H9 (cell line): ENCODE results near the gene FAF1. TPM values are rescaled to one million over a fixed set of nuclear protein-coding genes. Genes with fewer than 3 reads are reported as not detected.

ENCODE experiments used
- DNase-seq: peaks from one replicate; pipeline ENCODE4 v3.0.0-alpha.2; 2017
- H2AFZ ChIP-seq: one replicate; pipeline ENCODE4 v1.6.1; 2013; ENCODE audit warnings: mild to moderate bottlenecking, low read length, control low read depth, moderate library complexity
- H2AK5ac ChIP-seq: 2 replicates; pipeline ENCODE4 v1.6.1; 2013; ENCODE audit warnings: low read length, control low read depth, mixed read lengths; ENCODE audit not compliant: insufficient read length
- H2BK120ac ChIP-seq: one replicate; pipeline ENCODE4 v1.6.1; 2013; ENCODE audit warnings: low read depth, mild to moderate bottlenecking, low read length, control low read depth, inconsistent platforms; ENCODE audit not compliant: poor library complexity, severe bottlenecking
- H2BK12ac ChIP-seq: 2 replicates; pipeline ENCODE4 v1.6.1; 2013; ENCODE audit warnings: low read length, control low read depth, mixed read lengths, low read depth; ENCODE audit not compliant: insufficient read length
- H2BK15ac ChIP-seq: 2 replicates; pipeline ENCODE4 v1.6.1; 2013; ENCODE audit warnings: low read depth, low read length, control low read depth
- H2BK20ac ChIP-seq: one replicate; pipeline ENCODE4 v1.6.1; 2013; ENCODE audit warnings: low read depth, mild to moderate bottlenecking, low read length, control low read depth, inconsistent platforms; ENCODE audit not compliant: poor library complexity, severe bottlenecking
- H2BK5ac ChIP-seq: 2 replicates; pipeline ENCODE4 v1.6.1; 2013; ENCODE audit warnings: low read length, control low read depth, mixed read lengths; ENCODE audit not compliant: insufficient read length
- H3K14ac ChIP-seq: 2 replicates; pipeline ENCODE4 v1.6.1; 2013; ENCODE audit warnings: low read length, control low read depth; ENCODE audit not compliant: insufficient read depth
- H3K18ac ChIP-seq: 2 replicates; pipeline ENCODE4 v1.6.1; 2013; ENCODE audit warnings: low read depth, mild to moderate bottlenecking, mixed read lengths, low read length, control low read depth; ENCODE audit not compliant: insufficient read length
- H3K23ac ChIP-seq: 2 replicates; pipeline ENCODE4 v1.6.1; 2013; ENCODE audit warnings: low read length, control low read depth, mixed read lengths, low read depth; ENCODE audit not compliant: insufficient read length
- H3K23me2 ChIP-seq: 2 replicates; pipeline ENCODE4 v1.6.1; 2013; ENCODE audit warnings: low read depth, mild to moderate bottlenecking, mixed read lengths, low read length, control low read depth; ENCODE audit not compliant: insufficient read length, poor library complexity, severe bottlenecking
- H3K27ac ChIP-seq: 2 replicates; pipeline ENCODE4 v1.5.1; 2013; ENCODE audit warnings: low read length, control low read depth, mixed read lengths, low read depth; ENCODE audit not compliant: insufficient read length
- H3K27me3 ChIP-seq: 2 replicates; pipeline ENCODE4 v1.6.1; 2013; ENCODE audit warnings: low read length, control low read depth, inconsistent platforms; ENCODE audit not compliant: insufficient read depth
- H3K4ac ChIP-seq: 2 replicates; pipeline ENCODE4 v1.6.1; 2013; ENCODE audit warnings: low read depth, mild to moderate bottlenecking, control low read depth, inconsistent platforms, low read length, moderate library complexity
- H3K4me1 ChIP-seq: 2 replicates; pipeline ENCODE4 v1.6.1; 2013; ENCODE audit warnings: low read length, control low read depth, inconsistent platforms; ENCODE audit not compliant: insufficient read depth
- H3K4me2 ChIP-seq: 2 replicates; pipeline ENCODE4 v1.6.1; 2013; ENCODE audit warnings: low read length, control low read depth, mixed read lengths; ENCODE audit not compliant: insufficient read length, insufficient read depth
- H3K56ac ChIP-seq: 2 replicates; pipeline ENCODE4 v1.6.1; 2013; ENCODE audit warnings: low read depth, mild to moderate bottlenecking, mixed read lengths, low read length, control low read depth; ENCODE audit not compliant: insufficient read length
- H3K79me1 ChIP-seq: 2 replicates; pipeline ENCODE4 v1.6.1; 2013; ENCODE audit warnings: low read depth, mild to moderate bottlenecking, moderate library complexity, low read length, control low read depth, inconsistent platforms; ENCODE audit not compliant: insufficient read depth, poor library complexity, severe bottlenecking
- H3K79me2 ChIP-seq: 2 replicates; pipeline ENCODE4 v1.6.1; 2013; ENCODE audit warnings: low read length, control low read depth, inconsistent platforms; ENCODE audit not compliant: insufficient read depth
- H3K9ac ChIP-seq: 2 replicates; pipeline ENCODE4 v1.6.1; 2013; ENCODE audit warnings: low read length, control low read depth, mixed read lengths; ENCODE audit not compliant: insufficient read length; ENCODE audit errors: extremely low read depth
- H3K9me3 ChIP-seq: one replicate; pipeline ENCODE4 v1.6.1; 2013; ENCODE audit warnings: low read depth, low read length, inconsistent platforms; ENCODE audit not compliant: control insufficient read depth
- H3T11ph ChIP-seq: one replicate; pipeline ENCODE4 v1.6.1; 2013; ENCODE audit warnings: mild to moderate bottlenecking, low read length, control low read depth, inconsistent platforms
- H4K20me1 ChIP-seq: one replicate; pipeline ENCODE4 v1.6.1; 2013; ENCODE audit not compliant: control insufficient read depth, insufficient read length, insufficient read depth
- H4K5ac ChIP-seq: 2 replicates; pipeline ENCODE4 v1.6.1; 2013; ENCODE audit warnings: low read depth, mild to moderate bottlenecking, mixed read lengths, low read length, control low read depth; ENCODE audit not compliant: insufficient read length
- H4K8ac ChIP-seq: replicated peaks from 2 replicates; pipeline ENCODE4 v1.6.1; 2013; ENCODE audit warnings: low read length, control low read depth, mixed read lengths, low read depth; ENCODE audit not compliant: insufficient read length
- H4K91ac ChIP-seq: 2 replicates; pipeline ENCODE4 v1.6.1; 2013; ENCODE audit warnings: low read depth, mild to moderate bottlenecking, moderate library complexity, mixed read lengths, low read length, control low read depth; ENCODE audit not compliant: insufficient read length
- H3K27ac Mint-ChIP-seq, 3 experiments: 2 replicates in 2 of 3; 3 replicates in 1 of 3; pipeline ENCODE4 v1.8.0; 2020 to 2021; ENCODE audit warnings: mixed read lengths in 3 of 3, mild to moderate bottlenecking in 1 of 3, moderate library complexity in 1 of 3
- H3K27me3 Mint-ChIP-seq: 2 replicates; pipeline ENCODE4 v1.8.0; 2021; ENCODE audit warnings: low read depth, mild to moderate bottlenecking, moderate library complexity, mixed read lengths
- H3K36me3 Mint-ChIP-seq, 3 experiments: 2 replicates in 2 of 3; 3 replicates in 1 of 3; pipeline ENCODE4 v1.8.0; 2020 to 2021; ENCODE audit warnings: low read depth in 3 of 3, mixed read lengths in 3 of 3; ENCODE audit not compliant: insufficient read depth in 1 of 3
- H3K4me1 Mint-ChIP-seq, 2 experiments: 2 replicates each; pipeline ENCODE4 v1.8.0; 2020; ENCODE audit warnings: mixed read lengths in 2 of 2
- H3K4me3 Mint-ChIP-seq, 2 experiments: 2 replicates in 1 of 2; 3 replicates in 1 of 2; pipeline ENCODE4 v1.8.0; 2020 to 2021; ENCODE audit warnings: mild to moderate bottlenecking in 2 of 2, mixed read lengths in 2 of 2, moderate library complexity in 1 of 2
- H3K9me3 Mint-ChIP-seq, 2 experiments: 2 replicates in 1 of 2; 3 replicates in 1 of 2; pipeline ENCODE4 v1.8.0; 2020; ENCODE audit warnings: mild to moderate bottlenecking in 2 of 2, mixed read lengths in 2 of 2, moderate library complexity in 1 of 2
- CTCF ChIP-seq: fragments of 200-600 bp; sonication (generic); conservative IDR thresholded peaks from 3 replicates; pipeline ENCODE4 v1.8.0; 2021; ENCODE audit warnings: antibody characterized with exemption, mild to moderate bottlenecking
- WGBS: extraction: QIAGEN DNeasy Blood & Tissue Kit; methylation state at CpG from one replicate; pipeline ENCODE4 v1.1.7; 2013; ENCODE audit warnings: missing lambda C conversion rate, low lambda C conversion rate, mixed read lengths; ENCODE audit not compliant: insufficient read length; ENCODE audit errors: extremely low coverage; 5-methylcytosine and 5-hydroxymethylcytosine counted together
- total RNA-seq: library from RNA; stranded (reverse); gene quantifications from 2 replicates; pipeline ENCODE4 v1.2.1, GENCODE V29; 2021

FAF1 gene
- total RNA-seq, 1 experiment from 2014 or later, result 60.8 TPM

GRCh38 chr1:50521703-50522102 lies 438.4 kb downstream of the FAF1 start:
- no peak for TF ChIP-seq CTCF
- no CpG with 5 or more reads among the region's 4 CpGs for WGBS
- H2AK5ac ChIP-seq, result no peak overlapping the region

More at GRCh38 chr1:50521703-50522102, 438.4 kb downstream of the FAF1 start:
- H3K27me3 Mint-ChIP-seq, result no peaks in the 10 kb centered on the region; the same call in 1 of the 2 replicates
- Histone ChIP-seq H3K4me1 (no peaks in the 10 kb centered on the region), H3T11ph (no peak overlapping the region), H3K18ac (no peak overlapping the region), H3K4ac (no peak overlapping the region), H2BK120ac (no peak overlapping the region), H4K20me1 (no peaks in the 10 kb centered on the region), H3K14ac (no peak overlapping the region), H3K56ac (no peak overlapping the region), H4K91ac (no peak overlapping the region), H4K8ac (no peak overlapping the region), H3K4me2 (no peak overlapping the region), H3K9ac (no peak overlapping the region), H2BK20ac (no peak overlapping the region), H3K27ac (no peak overlapping the region), H2BK15ac (no peak overlapping the region), H3K9me3 (no peaks in the 10 kb centered on the region), H2AFZ (no peak overlapping the region), H4K5ac (no peak overlapping the region), H3K27me3 (no peaks in the 10 kb centered on the region), H3K23me2 (no peaks in the 10 kb centered on the region), H2BK5ac (no peak overlapping the region), H3K79me2 (no peaks in the 10 kb centered on the region), H2BK12ac (no peak overlapping the region), H3K23ac (no peak overlapping the region), H3K79me1 (no peaks in the 10 kb centered on the region)
- H3K9me3 Mint-ChIP-seq, result peaks cover 0 to 4% of the 10 kb centered on the region in 2 experiments; a peak in 3 of 5 replicates
- H3K4me1 Mint-ChIP-seq, result no peaks in the 10 kb centered on the region
- no peak for DNase-seq
- no peak overlapping the region for H3K27ac Mint-ChIP-seq
- no peak overlapping the region for H3K4me3 Mint-ChIP-seq
- peaks cover 5 to 10% (median 5%) of the 10 kb centered on the region in 3 experiments; a peak in 5 of 7 replicates for H3K36me3 Mint-ChIP-seq
